Measurements from ENCODE around the gene RAB37. TPM values are rescaled to one million over a fixed set of nuclear protein-coding genes. Genes with fewer than 3 reads are reported as not detected.
A peak's percentile ranks its signal among the peaks of the same experiment; 100 is the strongest.

RAB37 gene
- total and polyA plus RNA-seq, 2 of the 13 experiments (the other 11 are each of a cell fraction or from before 2014, with no cell fraction given), result 0.91 to 3.7 TPM

- TF ChIP-seq DR1 (CRISPR knock-in tag; IDR thresholded peaks at IDR 0.05) (0 out of 2 replicates have a peak, but pooled peaks have one; percentile 17), ZNF678 (CRISPR knock-in tag; IDR thresholded peaks at IDR 0.05) (0 out of 2 replicates have a peak, but pooled peaks have one; percentile 41), ZNF740 (CRISPR knock-in tag; IDR thresholded peaks at IDR 0.05) (peak; percentile 39; the same call in 1 of the 2 replicates), JUND (CRISPR knock-in tag; IDR thresholded peaks at IDR 0.05) (no peak), ONECUT2 (CRISPR knock-in tag; IDR thresholded peaks at IDR 0.05) (no peak), FOXJ3 (CRISPR knock-in tag; IDR thresholded peaks at IDR 0.05; ENCODE audit: borderline replicate concordance) (0 out of 2 replicates have a peak, but pooled peaks have one; percentile 32), ZNF230 (CRISPR knock-in tag; IDR thresholded peaks at IDR 0.05) (0 out of 2 replicates have a peak, but pooled peaks have one; percentile 9), ZNF264 (CRISPR knock-in tag; IDR thresholded peaks at IDR 0.05) (0 out of 2 replicates have a peak, but pooled peaks have one; percentile 12), MED13 (CRISPR knock-in tag; IDR thresholded peaks at IDR 0.05) (0 out of 2 replicates have a peak, but pooled peaks have one; percentile 23), SMYD3 (CRISPR knock-in tag; IDR thresholded peaks at IDR 0.05) (peak; percentile 76; the same call in 1 of the 2 replicates), ZNF337 (CRISPR knock-in tag; IDR thresholded peaks at IDR 0.05; ENCODE audit: borderline replicate concordance, low read depth) (0 out of 2 replicates have a peak, but pooled peaks have one; percentile 1), SP140L (CRISPR knock-in tag; IDR thresholded peaks at IDR 0.05; ENCODE audit: borderline replicate concordance) (no peak), CC2D1A (CRISPR knock-in tag; IDR thresholded peaks at IDR 0.05) (0 out of 2 replicates have a peak, but pooled peaks have one; percentile 20), FOSL1 (CRISPR knock-in tag; IDR thresholded peaks at IDR 0.05; ENCODE audit: borderline replicate concordance) (no peak)
Observed at GRCh38 chr17:74769266-74769855, 32.3 kb downstream of the RAB37 start (continued).

Data from HepG2 (cell line).